Measurements from ENCODE around the gene MYMK.
"Not testable (repeated sequence)": the region's sequence is repeated elsewhere in the genome, so short reads cannot be mapped to it uniquely, and the experiment has no call there.

The MYMK gene

DNA sequence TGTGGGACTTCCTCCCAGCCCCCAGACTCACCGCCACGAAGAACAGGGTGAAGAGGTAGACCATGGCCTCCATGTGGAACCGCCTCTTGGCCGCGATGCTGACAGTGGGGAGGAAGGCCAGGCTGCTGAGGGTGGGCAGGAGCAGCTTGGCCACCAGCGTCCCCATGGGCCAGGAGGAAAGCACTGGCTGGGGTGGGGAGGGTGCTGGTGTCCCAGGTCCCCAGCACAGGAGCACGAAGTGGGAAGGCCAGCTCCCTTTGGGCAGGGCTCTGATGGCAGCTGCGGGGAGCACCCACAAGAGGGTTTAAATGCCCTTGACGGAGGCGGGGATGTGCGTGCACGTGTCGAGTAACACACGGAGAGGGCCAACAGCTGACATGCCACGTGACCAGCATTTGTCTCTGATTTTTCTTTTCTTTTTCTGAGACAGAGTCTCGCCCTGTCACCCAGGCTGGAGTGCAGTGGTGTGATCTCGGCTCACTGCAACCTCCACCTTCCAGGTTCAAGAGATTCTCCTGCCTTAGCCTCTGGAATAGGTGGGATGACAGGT, at the start of gene MYMK:
Gene MYMK (minus strand): TSS at position 281 of the 550 bp plus-strand sequence. CDS start 115 bp downstream, at position 166.
- DNase-seq = no peak

- DNase-seq = no peak
Measured at GRCh38 chr9:133573791-133574515, 49.2 kb upstream of the MYMK start.

DNA sequence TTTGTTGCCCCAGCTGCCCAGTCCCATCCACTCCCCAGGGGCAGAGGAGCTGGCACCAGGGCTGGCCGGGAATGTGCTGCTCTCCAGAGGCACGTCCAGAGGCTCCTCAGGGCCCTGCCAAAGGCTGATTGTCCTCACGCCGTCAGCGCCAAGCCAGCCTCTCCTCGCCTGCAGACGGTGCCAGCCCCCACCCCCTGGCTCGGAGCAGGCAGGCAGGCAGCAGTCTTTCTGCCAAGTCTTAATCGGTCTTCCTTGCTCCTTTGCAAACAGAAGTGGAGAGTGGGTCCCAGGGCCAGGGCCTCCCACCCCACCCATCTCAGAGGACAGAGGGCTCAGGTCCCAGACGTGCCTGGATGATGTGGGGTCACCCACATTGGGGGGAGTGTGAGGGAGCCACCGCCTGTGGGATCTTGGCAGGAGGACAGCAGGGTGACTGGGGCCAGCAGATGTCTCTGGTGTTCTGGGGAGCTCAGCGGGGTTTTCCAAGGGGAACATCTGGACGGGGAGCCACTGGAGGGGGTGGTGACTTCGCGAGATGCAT, 48.1 kb upstream of the MYMK start:
- no peak for DNase-seq

DNA sequence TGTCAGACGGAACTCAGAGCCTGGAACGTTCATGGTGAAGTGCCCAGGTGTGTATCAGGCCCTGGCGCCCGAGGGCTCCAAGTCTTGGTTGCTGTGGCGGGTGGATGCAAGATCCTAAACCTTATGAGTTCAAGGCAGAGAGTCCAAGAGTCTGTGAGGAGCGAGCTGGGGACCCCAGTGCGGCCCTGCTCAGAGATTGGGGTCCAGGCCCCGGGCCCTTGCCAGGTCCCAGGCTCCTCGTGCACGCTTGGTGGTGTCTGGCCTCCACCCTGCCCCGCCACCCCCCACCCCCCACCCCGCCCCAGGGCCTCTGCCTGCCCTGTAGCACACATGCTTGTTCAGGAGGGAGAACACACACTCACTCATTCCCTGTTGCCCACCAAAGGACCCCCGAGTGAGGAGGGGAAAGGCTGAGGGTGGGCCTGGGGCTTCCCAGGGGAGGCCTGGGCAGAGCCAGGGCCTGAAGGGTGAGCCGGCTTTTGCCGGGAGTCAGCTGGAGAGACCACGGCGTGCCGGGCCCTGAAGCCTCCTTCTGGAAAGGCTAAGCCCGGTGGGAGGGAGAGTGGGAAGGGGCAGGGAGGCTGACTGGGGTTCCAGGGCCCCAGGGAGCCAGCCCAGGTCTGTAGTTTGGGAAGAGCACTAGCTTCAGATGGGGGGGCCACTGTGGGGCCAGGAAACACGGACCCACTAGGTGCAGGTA, 47.3 kb upstream of the MYMK start:
- DNase-seq = no peak

GRCh38 chr9:133571391-133571890, 46.7 kb upstream of the MYMK start:
- DNase-seq = no peak

DNA sequence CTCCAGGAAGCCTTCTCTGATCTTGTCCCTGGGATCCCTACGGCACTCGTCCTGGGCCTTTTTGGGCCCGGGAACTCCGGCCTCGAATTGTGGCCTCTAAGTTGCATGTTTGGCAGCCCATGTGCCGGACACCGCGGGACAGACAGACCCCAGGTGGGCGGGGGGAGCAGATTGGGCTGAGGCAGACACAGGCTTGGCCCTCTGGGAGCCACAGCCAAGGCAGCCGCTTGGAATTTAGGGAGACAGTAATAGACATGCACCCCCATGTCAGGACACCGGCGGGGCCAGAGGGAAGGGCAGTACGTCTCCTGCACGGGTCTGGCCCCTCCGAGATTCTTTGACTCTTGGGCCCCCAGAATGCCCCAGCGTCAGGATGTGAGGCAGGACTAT, 45.9 kb upstream of the MYMK start:
- DNase-seq = no peak

- DNase-seq = no peak
Measured at GRCh38 chr9:133569891-133570690, 45.3 kb upstream of the MYMK start.

DNA sequence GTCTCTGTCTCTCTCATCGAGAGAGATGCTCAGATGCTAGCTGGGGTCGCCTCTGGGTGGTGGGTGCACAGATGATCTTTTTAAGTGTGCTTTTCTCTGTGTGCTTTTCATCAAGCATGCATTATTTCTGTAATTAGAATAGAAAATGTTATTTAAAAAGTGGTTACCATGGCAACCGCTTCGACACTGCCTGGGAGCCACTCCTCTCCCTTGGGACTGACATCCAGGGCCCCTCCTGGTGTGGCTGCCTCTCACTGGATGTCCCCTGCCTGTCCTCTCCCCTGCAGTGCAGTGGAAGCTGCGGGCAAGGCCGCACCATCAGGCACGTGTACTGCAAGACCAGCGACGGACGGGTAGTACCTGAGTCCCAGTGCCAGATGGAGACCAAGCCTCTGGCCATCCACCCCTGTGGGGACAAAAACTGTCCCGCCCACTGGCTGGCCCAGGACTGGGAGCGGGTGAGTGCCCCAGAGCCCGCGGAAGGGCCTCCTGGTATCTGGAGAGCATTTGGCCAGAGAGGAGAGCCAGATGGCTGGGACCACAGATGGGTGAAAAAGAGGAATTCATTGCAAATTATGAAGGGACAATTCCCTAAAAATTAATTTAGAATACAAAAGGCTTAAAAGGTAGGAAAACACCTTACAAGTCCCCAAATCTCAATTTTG, 44.5 kb upstream of the MYMK start:
- DNase-seq = no peak

- no peak for DNase-seq
Measured at GRCh38 chr9:133568186-133568585, 43.4 kb upstream of the MYMK start.

GRCh38 chr9:133566817-133567216, 42.1 kb upstream of the MYMK start:
- DNase-seq = no peak

- DNase-seq = no peak
Measured at GRCh38 chr9:133566382-133566781, 41.6 kb upstream of the MYMK start.

DNA sequence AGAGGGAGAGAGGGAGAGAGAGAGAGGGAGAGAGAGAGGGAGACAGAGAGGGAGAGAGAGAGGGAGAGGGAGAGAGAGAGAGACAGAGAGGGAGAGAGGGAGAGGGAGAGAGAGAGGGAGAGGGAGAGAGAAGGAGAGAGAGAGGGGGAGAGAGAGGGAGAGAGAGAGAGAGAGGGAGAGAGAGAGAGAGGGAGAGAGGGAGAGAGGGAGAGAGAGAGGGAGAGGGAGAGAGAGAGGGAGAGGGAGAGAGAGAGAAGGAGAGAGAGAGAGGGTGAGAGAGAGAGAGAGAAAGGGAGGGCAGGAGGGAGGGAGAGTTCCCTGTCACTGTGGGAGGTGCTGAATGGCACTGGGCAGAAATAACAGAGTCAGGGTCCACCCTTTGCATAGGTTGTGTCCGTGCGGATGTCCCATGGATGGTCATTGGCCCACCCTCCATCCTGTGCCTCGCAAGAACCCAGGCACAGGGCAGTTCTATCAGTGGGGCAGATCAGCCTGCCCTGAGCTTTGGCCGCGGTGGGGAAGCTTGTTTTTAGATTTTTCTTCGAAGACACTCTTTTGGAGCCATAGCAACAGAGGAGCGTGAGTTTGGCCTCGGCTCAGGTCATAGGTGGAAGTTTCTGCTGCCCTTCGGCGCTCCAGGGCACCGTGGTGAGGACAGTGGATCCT, 39.8 kb upstream of the MYMK start:
- no peak for DNase-seq

DNA sequence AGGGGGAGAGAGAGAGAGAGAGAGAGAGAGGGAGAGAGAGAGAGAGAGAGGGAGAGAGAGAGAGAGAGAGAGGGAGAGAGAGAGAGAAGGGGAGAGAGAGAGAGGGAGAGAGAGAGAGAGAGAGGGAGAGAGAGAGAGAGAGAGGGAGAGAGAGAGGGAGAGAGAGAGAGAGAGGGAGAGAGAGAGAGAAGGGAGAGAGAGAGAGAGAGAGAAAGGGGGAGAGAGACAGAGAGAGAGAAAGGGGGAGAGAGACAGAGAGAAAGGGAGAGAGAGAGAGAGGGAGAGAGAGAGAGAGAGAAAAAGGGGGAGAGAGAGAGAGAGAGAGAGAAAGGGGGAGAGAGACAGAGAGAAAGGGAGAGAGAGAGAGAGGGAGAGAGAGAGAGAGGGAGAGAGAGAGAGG, 39.1 kb upstream of the MYMK start:
- not testable (repeated sequence) for DNase-seq

DNA sequence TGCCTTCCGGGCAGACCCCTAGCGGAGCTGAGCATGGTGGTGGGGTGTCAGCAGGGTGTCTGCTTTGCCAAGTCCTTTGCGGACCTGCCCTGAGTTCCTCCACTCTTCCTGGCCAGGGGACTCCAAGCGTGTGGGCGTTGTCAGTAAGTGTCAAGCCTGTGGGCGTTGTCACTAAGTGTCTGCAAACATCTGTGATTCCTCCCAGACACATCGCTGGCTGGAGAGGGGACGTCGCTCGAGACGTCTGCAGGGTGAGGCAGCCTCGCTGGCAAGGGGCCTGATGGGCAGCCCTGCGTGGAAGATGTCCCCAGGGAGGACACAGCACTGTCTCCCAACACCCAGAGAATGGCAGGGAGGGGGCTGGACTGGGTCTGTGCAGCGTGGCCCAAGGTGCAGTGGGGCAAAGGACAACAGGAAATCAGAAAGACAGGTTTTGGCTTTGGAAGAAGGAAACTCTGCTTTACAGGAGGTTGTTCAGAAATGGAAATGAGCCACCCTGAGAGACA, 38.6 kb upstream of the MYMK start:
- no peak for DNase-seq

- DNase-seq = no peak
Measured at GRCh38 chr9:133562611-133563290, 38.0 kb upstream of the MYMK start.

GRCh38 chr9:133561976-133562554, 37.3 kb upstream of the MYMK start:
- no peak for DNase-seq

DNA sequence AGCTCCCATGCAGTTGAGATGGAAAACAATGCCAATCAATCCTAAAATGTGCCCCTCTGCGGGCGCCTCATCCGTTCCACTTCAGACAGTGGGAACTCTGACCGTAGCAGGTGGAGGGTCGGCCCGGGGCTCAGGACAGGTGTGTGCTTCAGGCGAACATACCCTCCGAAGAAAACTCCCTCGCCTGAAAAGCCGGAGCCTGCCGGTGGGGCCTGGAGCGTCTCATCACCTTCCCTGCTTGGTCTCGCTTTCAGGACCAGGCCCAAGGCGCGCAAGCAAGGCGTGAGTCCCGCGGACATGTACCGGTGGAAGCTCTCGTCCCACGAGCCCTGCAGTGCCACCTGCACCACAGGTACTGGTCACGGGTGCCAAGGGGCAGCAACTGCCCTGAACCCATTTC, 36.2 kb upstream of the MYMK start:
- DNase-seq = no peak

DNA sequence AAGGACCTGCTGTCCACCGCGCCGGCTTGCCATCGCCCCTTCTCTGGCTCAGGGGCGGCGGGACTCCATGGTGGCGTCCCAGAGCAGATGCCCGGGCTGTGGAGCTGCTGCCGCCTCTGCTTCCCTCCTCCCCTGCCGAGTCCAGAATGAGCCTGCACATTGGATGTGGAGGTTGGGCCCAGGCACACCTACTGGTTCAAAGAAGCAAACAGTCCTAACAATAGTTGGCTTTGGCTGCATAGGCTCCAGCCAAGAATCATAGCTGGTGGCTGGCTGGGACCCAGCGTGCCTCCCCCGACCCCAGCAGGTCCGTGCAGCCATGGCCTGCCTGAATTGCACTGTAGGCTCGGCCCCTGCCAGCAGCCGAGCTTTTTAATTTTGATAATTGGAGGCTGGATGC, 35.6 kb upstream of the MYMK start:
- DNase-seq = no peak

GRCh38 chr9:133558191-133559126, 33.7 kb upstream of the MYMK start:
- DNase-seq = peak; percentile 56

Measured in inflammatory macrophage treated with lipopolysaccharide for 4 hours (primary cell).